Activated CD8-positive, alpha-beta memory T cell treated with anti-CD3 and anti-CD28 coated beads, Interleukin-2, amount 10 ng/mL, durations not matched to agents 7 days and 5 days (primary cell): Measurements from ENCODE around the gene SLC22A4. TPM values are rescaled to one million over a fixed set of nuclear protein-coding genes. Genes with fewer than 3 reads are reported as not detected.

ENCODE experiments used
- ATAC-seq: fragments of 150-1000 bp; cut with Tn5 transposase; one replicate; pipeline ENCODE4 v1.10.0; 2021; ENCODE audit warnings: moderate library complexity
- CTCF ChIA-PET: fragments of 350-600 bp; sonication (Branson Sonifier 250); formaldehyde crosslinking; loops from one replicate; lab custom pipeline; 2021; ENCODE audit warnings: antibody characterized with exemption; lab: Charles Lee
- DNase-seq: peaks from one replicate; pipeline ENCODE4 v3.0.0-alpha.2; 2020
- H3K27ac Mint-ChIP-seq: one replicate; pipeline ENCODE4 v1.8.0; 2021; ENCODE audit warnings: mild to moderate bottlenecking, mixed read lengths
- H3K27me3 Mint-ChIP-seq: one replicate; pipeline ENCODE4 v1.8.0; 2021; ENCODE audit warnings: mixed read lengths
- H3K36me3 Mint-ChIP-seq: one replicate; pipeline ENCODE4 v1.8.0; 2021; ENCODE audit warnings: mild to moderate bottlenecking, mixed read lengths
- H3K4me1 Mint-ChIP-seq: one replicate; pipeline ENCODE4 v1.8.0; 2021; ENCODE audit warnings: mixed read lengths
- H3K4me3 Mint-ChIP-seq: one replicate; pipeline ENCODE4 v1.8.0; 2021; ENCODE audit warnings: mild to moderate bottlenecking, moderate library complexity, mixed read lengths
- H3K9me3 Mint-ChIP-seq: one replicate; pipeline ENCODE4 v1.8.0; 2022; ENCODE audit warnings: low read depth, mixed read lengths
- total RNA-seq, 2 experiments: library from RNA; stranded (reverse); gene quantifications; one replicate each; pipeline ENCODE4 v1.2.3, GENCODE V29; 2021

Gene SLC22A4
- total RNA-seq, 2 experiments from 2014 or later: 0.32 to 0.75 TPM

DNA sequence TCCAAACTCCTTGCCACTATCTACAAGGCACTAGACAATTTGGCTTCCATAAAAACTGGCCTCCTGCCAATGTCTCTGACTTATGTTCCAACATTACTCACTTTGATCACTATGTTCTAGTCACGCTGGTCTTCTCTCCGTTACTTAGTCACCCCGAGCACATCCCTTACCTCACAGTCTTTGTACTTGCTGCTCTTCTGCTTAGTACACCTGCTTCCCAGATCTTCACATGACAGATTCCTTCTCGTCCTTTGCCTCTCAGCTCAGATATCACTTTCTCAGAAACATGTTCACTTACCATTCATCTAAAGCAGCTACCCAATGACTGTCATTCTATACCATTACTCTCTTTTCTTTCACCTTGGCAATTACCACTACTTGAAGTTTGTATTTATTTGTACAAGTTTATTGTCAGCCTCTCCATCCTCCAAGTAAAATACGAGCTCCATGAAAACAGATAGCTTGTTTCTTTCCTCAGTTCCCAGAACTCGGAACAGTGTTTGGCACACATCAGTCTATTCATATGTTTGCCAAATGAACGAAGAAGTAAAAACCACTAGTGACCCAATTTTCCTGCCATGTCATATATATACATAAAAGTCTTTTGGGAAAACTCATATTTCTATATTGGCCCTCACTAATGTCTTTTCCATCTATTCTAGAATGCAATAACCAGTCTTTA, 69.4 kb downstream of the SLC22A4 start:
- Mint-ChIP-seq H3K4me3 (no peak overlapping the region), H3K9me3 (no peaks in the 10 kb centered on the region), H3K27me3 (no peaks in the 10 kb centered on the region), H3K27ac (no peak overlapping the region), H3K4me1 (no peaks in the 10 kb centered on the region), H3K36me3 (no peaks in the 10 kb centered on the region)
- DNase-seq (no peak), ATAC-seq (no peak)
- CTCF ChIA-PET: no interaction called here

DNA sequence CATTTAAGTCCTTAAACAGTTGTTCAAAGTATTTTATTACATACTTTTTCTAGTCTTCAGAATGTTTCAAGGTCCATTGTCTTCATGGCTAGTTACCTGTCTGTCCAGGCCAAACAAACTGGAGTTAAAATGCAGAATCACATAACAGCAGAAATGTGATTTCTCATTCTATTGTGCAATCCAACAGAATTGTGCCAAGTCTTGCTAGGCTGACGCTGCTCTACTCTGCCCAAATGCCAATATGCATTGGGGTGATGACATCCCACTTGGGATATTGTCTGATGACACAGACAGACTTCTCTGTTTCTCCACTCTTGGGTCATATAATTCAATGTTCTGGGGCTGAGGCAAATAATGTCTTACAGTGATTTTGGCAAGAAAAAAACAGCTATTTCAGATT, 70.1 kb downstream of the SLC22A4 start:
- DNase-seq: no peak
- Mint-ChIP-seq H3K4me3 (no peak overlapping the region), H3K27ac (no peak overlapping the region), H3K27me3 (no peaks in the 10 kb centered on the region), H3K4me1 (peaks cover 4% of the 10 kb centered on the region), H3K36me3 (no peaks in the 10 kb centered on the region), H3K9me3 (no peaks in the 10 kb centered on the region)
- CTCF ChIA-PET: no interaction called here
- no peak for ATAC-seq

DNA sequence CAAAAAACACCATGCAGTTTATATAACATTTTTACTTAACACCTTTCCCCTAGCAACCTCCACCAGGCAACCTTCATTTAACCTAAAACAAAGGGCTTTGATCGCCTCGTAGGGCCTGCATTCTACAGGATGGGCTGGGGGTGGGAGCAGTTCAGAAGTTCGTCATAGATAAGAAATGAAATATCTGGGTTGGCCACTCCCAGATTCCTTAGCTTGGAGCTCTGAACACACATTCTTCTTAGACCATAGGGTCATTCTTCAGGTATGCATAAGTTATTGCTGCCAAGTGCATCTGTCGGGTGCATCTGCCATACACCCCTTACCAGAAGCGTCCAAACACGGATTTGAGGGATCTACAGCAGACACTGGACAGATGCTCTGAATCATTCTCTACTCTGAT, 71.0 kb downstream of the SLC22A4 start:
- Mint-ChIP-seq H3K4me3 (no peak overlapping the region), H3K9me3 (no peaks in the 10 kb centered on the region), H3K36me3 (no peaks in the 10 kb centered on the region), H3K27me3 (no peaks in the 10 kb centered on the region), H3K4me1 (peaks cover 5% of the 10 kb centered on the region), H3K27ac (no peak overlapping the region)
- ATAC-seq (no peak), DNase-seq (no peak)
- CTCF ChIA-PET: no interaction called here

DNA sequence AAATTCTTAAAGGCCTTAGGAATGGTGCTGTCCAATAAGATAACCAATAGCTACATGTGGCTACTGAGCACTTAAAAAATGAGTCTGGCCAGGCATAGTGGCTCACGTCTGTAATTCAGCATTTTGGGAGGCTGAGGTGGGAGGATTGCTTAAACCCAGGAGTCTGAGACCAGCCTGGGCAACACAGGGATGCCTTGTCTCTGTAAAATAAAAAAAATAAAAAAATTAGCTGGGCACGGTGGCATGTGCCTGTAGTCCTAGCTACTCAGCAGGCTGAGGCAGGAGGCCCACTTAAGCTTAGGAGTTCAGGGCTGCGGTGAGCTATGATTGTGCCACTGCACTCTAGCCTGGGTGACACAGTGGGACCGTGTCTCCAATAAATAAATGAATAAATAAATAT, 74.0 kb downstream of the SLC22A4 start:
- Mint-ChIP-seq H3K4me3 (no peak overlapping the region), H3K27ac (no peak overlapping the region), H3K4me1 (peaks cover 20% of the 10 kb centered on the region), H3K9me3 (no peaks in the 10 kb centered on the region), H3K36me3 (no peaks in the 10 kb centered on the region), H3K27me3 (no peaks in the 10 kb centered on the region)
- CTCF ChIA-PET: interaction anchor here (0.8 to 4.1 kb wide), 8 partner anchors 18 to 305 kb away, joined by 3 to 18 read pairs (median 6); no protein-coding TSS in a partner anchor
- ATAC-seq (no peak), DNase-seq (no peak)

DNA sequence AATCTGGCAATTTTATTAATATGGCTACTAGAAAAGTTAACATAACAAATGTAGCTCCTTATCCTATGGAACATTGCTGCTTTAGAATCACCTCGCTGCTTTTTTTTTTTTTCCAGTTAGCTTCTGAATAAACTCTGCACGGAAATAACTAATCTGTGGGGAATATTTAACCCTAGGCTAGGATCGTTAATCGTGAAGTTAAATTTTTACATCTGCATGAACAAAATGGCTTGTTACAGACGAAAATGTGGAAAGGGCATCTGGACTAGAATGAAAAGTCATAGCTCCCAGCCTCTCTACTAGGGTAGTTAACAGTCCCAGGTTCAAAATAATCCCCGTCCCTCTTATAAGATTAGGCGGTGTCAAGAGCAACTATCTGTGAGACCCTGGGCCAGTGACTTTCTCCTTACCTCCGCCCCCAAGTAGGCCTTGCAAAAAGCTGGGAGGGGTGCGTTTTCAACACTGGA, 74.8 kb downstream of the SLC22A4 start:
- Mint-ChIP-seq H3K4me1 (peaks cover 20% of the 10 kb centered on the region), H3K36me3 (no peaks in the 10 kb centered on the region), H3K4me3 (peak overlapping the region; percentile 75), H3K27ac (peak overlapping the region; percentile 42), H3K27me3 (no peaks in the 10 kb centered on the region), H3K9me3 (no peaks in the 10 kb centered on the region)
- DNase-seq (no peak), ATAC-seq (no peak)
- CTCF ChIA-PET: interaction anchor here (0.7 to 4.1 kb wide), 12 partner anchors 8 to 378 kb away, joined by 3 to 18 read pairs (median 4); partner anchors contain the start of gene CCNI2

DNA sequence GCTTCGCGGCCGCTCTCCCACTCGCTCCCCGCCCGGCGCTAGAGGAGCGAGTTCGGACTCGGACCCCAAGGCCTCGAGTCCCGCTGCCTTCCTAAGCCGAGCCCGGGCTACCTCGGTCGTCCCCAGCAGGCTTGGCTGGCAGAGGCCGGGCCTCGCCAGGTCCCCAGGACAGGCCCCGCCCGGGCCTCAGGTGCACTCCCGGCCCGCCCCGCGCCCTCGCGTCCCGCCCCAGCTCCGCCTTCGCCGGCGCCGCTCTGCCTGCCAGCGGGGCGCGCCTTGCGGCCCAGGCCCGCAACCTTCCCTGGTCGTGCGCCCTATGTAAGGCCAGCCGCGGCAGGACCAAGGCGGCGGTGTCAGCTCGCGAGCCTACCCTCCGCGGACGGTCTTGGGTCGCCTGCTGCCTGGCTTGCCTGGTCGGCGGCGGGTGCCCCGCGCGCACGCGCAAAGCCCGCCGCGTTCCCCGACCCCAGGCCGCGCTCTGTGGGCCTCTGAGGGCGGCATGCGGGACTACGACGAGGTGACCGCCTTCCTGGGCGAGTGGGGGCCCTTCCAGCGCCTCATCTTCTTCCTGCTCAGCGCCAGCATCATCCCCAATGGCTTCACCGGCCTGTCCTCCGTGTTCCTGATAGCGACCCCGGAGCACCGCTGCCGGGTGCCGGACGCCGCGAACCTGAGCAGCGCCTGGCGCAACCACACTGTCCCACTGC, 75.4 kb downstream of the SLC22A4 start, which contains the start of gene SLC22A5:
Gene SLC22A5, plus strand, starts transcription at position 237 of the 707 bp plus-strand sequence. Its CDS starts 263 bp downstream, at position 500.
- ATAC-seq (peak; percentile 97), DNase-seq (peak; percentile 73)
- H3K27ac Mint-ChIP-seq: peak within 1 kb of the TSS; percentile 52
- H3K4me1 Mint-ChIP-seq: peaks cover 20% of the 10 kb centered on the region
- H3K4me3 Mint-ChIP-seq: peak within 1 kb of the TSS; percentile 75
- CTCF ChIA-PET: interaction anchor here (0.7 to 4.1 kb wide), 13 partner anchors 9 to 378 kb away, joined by 3 to 18 read pairs (median 5); partner anchors contain the start of gene CCNI2
- no peaks in the 10 kb centered on the region for H3K9me3 Mint-ChIP-seq
- no peaks in the 10 kb centered on the region for H3K27me3 Mint-ChIP-seq
- no peaks in the 10 kb centered on the region for H3K36me3 Mint-ChIP-seq

DNA sequence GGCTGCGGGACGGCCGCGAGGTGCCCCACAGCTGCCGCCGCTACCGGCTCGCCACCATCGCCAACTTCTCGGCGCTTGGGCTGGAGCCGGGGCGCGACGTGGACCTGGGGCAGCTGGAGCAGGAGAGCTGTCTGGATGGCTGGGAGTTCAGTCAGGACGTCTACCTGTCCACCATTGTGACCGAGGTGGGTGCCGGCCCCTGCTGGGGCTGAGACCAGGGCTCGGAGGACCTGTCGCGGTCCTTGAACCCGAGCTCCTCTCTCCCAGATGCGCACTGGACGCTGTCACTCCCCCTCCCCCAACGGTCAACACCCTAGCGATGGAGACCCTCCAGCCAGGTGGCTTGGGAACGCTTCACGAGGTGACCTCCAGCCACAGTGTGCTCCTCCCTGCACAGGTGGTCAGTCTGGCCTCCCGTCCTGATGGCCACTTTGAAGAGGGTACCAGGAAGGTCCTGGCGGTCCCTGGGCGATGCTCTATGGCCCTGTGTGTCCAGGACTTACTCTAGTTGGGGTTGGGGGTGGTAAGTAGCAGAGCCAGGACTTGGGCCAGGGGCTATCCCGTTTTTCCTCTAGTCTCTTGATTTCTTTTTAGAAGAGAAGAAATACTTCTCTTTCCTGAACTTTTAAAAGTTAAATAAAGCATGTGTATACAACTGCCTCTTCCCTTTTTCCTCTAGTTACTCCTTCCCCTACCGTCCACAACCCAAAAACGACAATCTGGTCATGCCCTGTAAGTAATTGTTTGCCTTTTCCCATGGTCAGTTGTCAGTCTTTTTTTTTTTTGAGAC, 76.2 kb downstream of the SLC22A4 start:
- CTCF ChIA-PET: interaction anchor here (1.2 to 4.1 kb wide), 8 partner anchors 9 to 377 kb away, joined by 3 to 18 read pairs (median 7); partner anchors contain the start of gene CCNI2
- Mint-ChIP-seq H3K27ac (no peak overlapping the region), H3K27me3 (no peaks in the 10 kb centered on the region), H3K4me1 (peaks cover 20% of the 10 kb centered on the region), H3K4me3 (peak overlapping the region; percentile 75), H3K9me3 (no peaks in the 10 kb centered on the region), H3K36me3 (no peaks in the 10 kb centered on the region)
- ATAC-seq (no peak), DNase-seq (no peak)

DNA sequence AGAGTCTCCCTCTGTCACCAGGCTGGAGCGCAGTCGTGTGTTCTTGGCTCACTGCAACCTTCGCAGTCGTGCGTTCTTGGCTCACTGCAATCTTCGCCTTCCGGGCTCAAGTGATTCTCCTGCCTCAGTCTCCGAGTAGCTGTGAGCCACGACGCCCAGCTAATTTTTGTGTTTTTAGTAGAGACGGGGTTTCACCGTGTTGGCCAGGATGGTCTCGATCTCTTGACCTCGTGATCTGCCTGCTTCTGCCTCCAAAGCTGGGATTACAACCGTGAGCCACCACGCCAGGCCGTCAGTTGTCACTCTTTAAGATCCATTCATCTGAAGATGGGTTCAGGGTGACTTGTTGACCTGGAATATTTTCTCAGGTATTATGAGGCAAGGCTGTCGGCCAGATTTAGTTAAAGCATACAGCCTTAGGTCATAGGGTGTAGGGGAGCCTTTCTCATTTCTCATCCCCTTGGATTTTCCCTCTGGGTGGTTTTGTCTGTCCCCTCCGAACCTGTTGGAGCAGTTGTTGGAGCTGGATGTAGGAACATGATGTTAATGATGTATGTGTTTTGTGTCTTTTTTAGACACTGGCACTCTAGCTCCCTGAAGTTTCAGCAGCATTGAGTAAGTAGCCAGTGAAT, 76.9 kb downstream of the SLC22A4 start:
- no peaks in the 10 kb centered on the region for H3K36me3 Mint-ChIP-seq
- peaks cover 20% of the 10 kb centered on the region for H3K4me1 Mint-ChIP-seq
- DNase-seq (no peak), ATAC-seq (no peak)
- CTCF ChIA-PET: interaction anchor here (0.8 to 4.1 kb wide), 5 partner anchors 11 to 191 kb away, joined by 3 to 18 read pairs (median 6); no protein-coding TSS in a partner anchor
- no peaks in the 10 kb centered on the region for H3K9me3 Mint-ChIP-seq
- H3K27me3 Mint-ChIP-seq: no peaks in the 10 kb centered on the region
- peak overlapping the region; percentile 75 for H3K4me3 Mint-ChIP-seq
- no peak overlapping the region for H3K27ac Mint-ChIP-seq

DNA sequence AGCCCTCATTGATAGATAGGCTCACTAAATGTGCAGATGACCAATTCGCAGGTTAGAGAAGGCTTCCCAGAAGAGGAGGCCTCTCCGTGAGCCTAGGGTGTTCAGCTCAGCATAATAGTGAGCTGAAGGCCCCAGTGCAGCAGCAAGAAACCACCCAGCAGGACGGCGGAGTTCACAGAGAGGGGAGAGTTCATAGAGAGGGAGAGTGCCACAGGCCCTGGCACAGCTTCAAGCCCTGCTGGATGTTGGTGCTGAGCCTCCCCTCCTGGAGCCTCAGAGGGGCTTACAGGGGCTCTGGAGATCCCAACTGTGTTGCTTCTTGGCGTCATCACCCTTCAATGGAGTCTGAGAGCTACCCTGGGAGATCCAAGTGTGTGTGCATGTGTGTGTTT, 77.4 kb downstream of the SLC22A4 start:
- peak overlapping the region; percentile 75 for H3K4me3 Mint-ChIP-seq
- ATAC-seq: no peak
- peaks cover 20% of the 10 kb centered on the region for H3K4me1 Mint-ChIP-seq
- CTCF ChIA-PET: interaction anchor here (0.8 to 4.1 kb wide), 6 partner anchors 10 to 191 kb away, joined by 3 to 18 read pairs (median 6); no protein-coding TSS in a partner anchor
- no peaks in the 10 kb centered on the region for H3K36me3 Mint-ChIP-seq
- H3K9me3 Mint-ChIP-seq: no peaks in the 10 kb centered on the region
- no peak for DNase-seq
- H3K27me3 Mint-ChIP-seq: no peaks in the 10 kb centered on the region
- H3K27ac Mint-ChIP-seq: no peak overlapping the region

DNA sequence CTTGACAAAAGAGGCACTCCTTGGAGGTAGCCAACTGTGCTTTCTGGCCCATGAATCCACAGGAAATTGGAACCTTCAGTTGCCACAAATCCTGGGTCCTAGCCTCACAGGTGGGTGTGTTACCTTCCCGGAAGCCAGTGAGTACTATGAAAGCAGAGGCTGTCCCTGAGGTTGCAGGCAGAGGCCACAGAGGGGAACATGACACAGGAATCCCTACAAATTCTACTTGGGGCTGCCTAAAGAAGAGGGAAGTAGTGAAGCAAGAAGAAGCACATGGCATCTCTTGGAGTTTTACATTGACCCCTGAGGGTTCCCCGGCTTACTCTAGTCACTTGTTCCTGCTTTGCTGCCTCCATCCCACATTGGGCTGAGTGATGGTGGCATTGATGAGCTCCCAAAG, 77.9 kb downstream of the SLC22A4 start:
- no peak overlapping the region for H3K4me3 Mint-ChIP-seq
- no peaks in the 10 kb centered on the region for H3K27me3 Mint-ChIP-seq
- H3K4me1 Mint-ChIP-seq: peaks cover 20% of the 10 kb centered on the region
- DNase-seq: no peak
- CTCF ChIA-PET: interaction anchor here (1.1 to 1.9 kb wide), 4 partner anchors 10 to 192 kb away, joined by 3 to 6 read pairs (median 5); no protein-coding TSS in a partner anchor
- no peaks in the 10 kb centered on the region for H3K36me3 Mint-ChIP-seq
- H3K9me3 Mint-ChIP-seq: no peaks in the 10 kb centered on the region
- H3K27ac Mint-ChIP-seq: no peak overlapping the region
- ATAC-seq: no peak

DNA sequence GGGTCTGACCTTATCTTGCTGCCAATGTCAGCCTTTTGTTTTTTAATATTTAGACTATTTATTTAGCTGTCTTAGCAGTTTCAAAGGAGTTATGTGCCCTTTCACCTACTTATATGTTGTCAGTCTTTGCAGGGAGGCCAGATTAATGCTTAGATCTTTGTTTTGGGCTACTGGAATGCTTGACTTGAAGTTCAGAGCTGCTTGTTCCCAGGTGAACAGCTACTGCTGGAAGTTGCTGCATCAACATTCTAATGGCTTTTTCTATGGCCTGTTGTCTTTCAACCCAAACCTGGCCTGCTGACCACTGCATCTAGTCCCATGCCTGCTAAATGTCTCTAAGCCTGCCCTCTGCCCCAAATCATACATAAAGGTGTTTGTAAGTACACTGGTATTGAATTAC, 78.3 kb downstream of the SLC22A4 start:
- Mint-ChIP-seq H3K4me3 (no peak overlapping the region), H3K27ac (no peak overlapping the region), H3K9me3 (no peaks in the 10 kb centered on the region), H3K4me1 (peaks cover 20% of the 10 kb centered on the region), H3K36me3 (no peaks in the 10 kb centered on the region), H3K27me3 (no peaks in the 10 kb centered on the region)
- ATAC-seq: no peak
- CTCF ChIA-PET: interaction anchor here (1.3 to 2.2 kb wide), 4 partner anchors 9 to 134 kb away, joined by 4 to 6 read pairs (median 6); no protein-coding TSS in a partner anchor
- no peak for DNase-seq

DNA sequence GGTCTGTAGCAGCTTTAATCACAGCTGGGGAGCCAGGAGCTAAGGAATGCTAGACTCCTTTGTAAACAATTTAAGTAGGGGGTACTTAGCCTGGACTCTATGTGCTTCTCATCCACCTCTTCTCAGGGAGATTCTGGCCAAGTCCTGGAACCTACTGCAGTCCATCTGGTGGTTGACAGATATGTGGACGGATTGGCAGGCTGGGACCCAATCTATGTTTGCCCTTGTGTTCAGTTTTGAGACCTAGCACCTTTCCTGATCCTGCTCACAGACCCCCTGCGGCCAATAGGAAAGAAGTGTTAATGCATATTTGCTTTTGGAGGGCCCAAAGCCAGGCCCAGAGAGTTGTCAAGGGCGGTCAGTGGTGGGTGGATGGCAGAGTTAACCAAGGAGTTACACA, 81.8 kb downstream of the SLC22A4 start:
- H3K9me3 Mint-ChIP-seq: no peaks in the 10 kb centered on the region
- H3K36me3 Mint-ChIP-seq: no peaks in the 10 kb centered on the region
- H3K27ac Mint-ChIP-seq: no peak overlapping the region
- H3K27me3 Mint-ChIP-seq: no peaks in the 10 kb centered on the region
- CTCF ChIA-PET: interaction anchor here (1.2 to 2.0 kb wide), 4 partner anchors 21 to 138 kb away, joined by 3 to 5 read pairs (median 4); no protein-coding TSS in a partner anchor
- no peak for DNase-seq
- no peak for ATAC-seq
- H3K4me3 Mint-ChIP-seq: no peak overlapping the region
- peaks cover 9% of the 10 kb centered on the region for H3K4me1 Mint-ChIP-seq
